Measurements from ENCODE around the gene MAOB. TPM values are rescaled to one million over a fixed set of nuclear protein-coding genes. Genes with fewer than 3 reads are reported as not detected.

The MAOB gene
- total and polyA plus RNA-seq, 2 donors (not counting 3 experiments of a cell fraction or from before 2014, with no cell fraction given) = not detected

DNA sequence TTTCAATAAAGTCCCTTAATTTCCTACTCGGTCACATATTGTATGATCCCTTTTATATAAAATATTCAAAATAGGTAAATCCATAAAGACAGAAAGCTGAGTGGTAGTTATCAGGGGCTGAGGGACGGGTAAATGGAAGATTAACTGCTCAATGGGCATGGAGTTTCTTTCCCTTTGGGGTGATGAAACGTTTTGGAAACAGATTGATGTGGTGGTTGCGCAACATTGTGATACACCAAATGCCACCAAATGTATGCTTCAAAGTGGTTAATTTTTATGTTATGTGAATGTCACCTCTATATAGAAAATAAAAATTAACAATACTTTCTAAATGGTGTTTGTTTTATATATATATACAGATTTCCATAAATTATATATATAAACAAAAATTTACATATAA, 15.0 kb upstream of the MAOB start:
- FAIRE-seq (no peak), DNase-seq (ENCODE audit: low read depth, low spot score) (no peak)
- no peaks in the 10 kb centered on the region for H3K9me3 ChIP-seq (replicated peaks; ENCODE audit: control insufficient read depth, insufficient read depth, low read length)
- no peak overlapping the region for H2AFZ ChIP-seq (ENCODE audit: low read depth, low read length)
- H4K20me1 ChIP-seq (replicated peaks; ENCODE audit: control insufficient read depth, extremely low read depth, insufficient read depth, low read length) = no peaks in the 10 kb centered on the region
- dilution Hi-C loops (cut with MboI; ENCODE audit: extremely low pct_ligation_motif_present, low sequenced_read_pairs) = no loop called here
- H3K27ac ChIP-seq (ENCODE audit: insufficient read depth, low read depth, low read length) = no peak overlapping the region
- no TSS peak for BruUV-seq (replicated peaks)
- ChIA-PET CTCF (no interaction called here), POLR2A (no interaction called here)
- no peak for TF ChIP-seq POLR2A (IDR thresholded peaks at IDR 0.05; ENCODE audit: low read depth, low read length)
- TF ChIP-seq, protein P1, sequence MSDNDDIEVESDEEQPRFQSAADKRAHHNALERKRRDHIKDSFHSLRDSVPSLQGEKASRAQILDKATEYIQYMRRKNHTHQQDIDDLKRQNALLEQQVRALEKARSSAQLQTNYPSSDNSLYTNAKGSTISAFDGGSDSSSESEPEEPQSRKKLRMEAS (IDR thresholded peaks at IDR 0.05; ENCODE audit: insufficient read depth, insufficient read length) = no peak
- no peak for TF ChIP-seq EZH2 (IDR thresholded peaks at IDR 0.05; ENCODE audit: borderline replicate concordance, low read depth, low read length, severe bottlenecking)
- TF ChIP-seq FOS (IDR thresholded peaks at IDR 0.05; ENCODE audit: borderline replicate concordance, insufficient read depth, low read length) = no peak
- TF ChIP-seq MYC (IDR thresholded peaks at IDR 0.05; ENCODE audit: low read depth, low read length) = no peak
- TF ChIP-seq POLR2AphosphoS5 (IDR thresholded peaks at IDR 0.05; ENCODE audit: insufficient read depth, low read depth, low read length) = no peak
- no peak for TF ChIP-seq GATA2 (IDR thresholded peaks at IDR 0.05; ENCODE audit: insufficient read depth, insufficient read length, low read depth, low read length)
- TF ChIP-seq JUN (IDR thresholded peaks at IDR 0.05; ENCODE audit: borderline replicate concordance, insufficient read depth, insufficient read length, low read depth) = no peak
- no peak for TF ChIP-seq CTCF (IDR thresholded peaks at IDR 0.05; ENCODE audit: extremely low read depth in 1 of 2, insufficient read depth in 1 of 2, low read depth in 1 of 2, low read length in 2 of 2)
- no peak overlapping the region for H3K4me2 ChIP-seq (ENCODE audit: insufficient read depth, low read length)
- no peaks in the 10 kb centered on the region for H3K9me1 ChIP-seq (replicated peaks; ENCODE audit: control insufficient read depth, extremely low read depth, insufficient read depth, low read length)
- no peaks in the 10 kb centered on the region for H3K79me2 ChIP-seq (ENCODE audit: control insufficient read depth, insufficient read depth, low read length)
- H3K4me1 ChIP-seq (ENCODE audit: control insufficient read depth, extremely low read depth, insufficient read depth, low read length) = no peaks in the 10 kb centered on the region
- no peak overlapping the region for H3K4me3 ChIP-seq (replicated peaks in 1 of 3; ENCODE audit: insufficient read depth in 1 of 3, low read depth in 1 of 3, low read length in 3 of 3)
- H3K36me3 ChIP-seq (ENCODE audit: control insufficient read depth in 2 of 2, extremely low read depth in 1 of 2, insufficient read depth in 2 of 2, low read length in 2 of 2) = no peaks in the 10 kb centered on the region
- no peaks in the 10 kb centered on the region for H3K27me3 ChIP-seq (ENCODE audit: control insufficient read depth in 2 of 2, insufficient read depth in 2 of 2, low read length in 2 of 2)
- no peak overlapping the region for H3K9ac ChIP-seq (replicated peaks; ENCODE audit: extremely low read depth, insufficient read depth, low read length)
- intact Hi-C loops (cut with micrococcal nuclease) = no loop called here

Measured in endothelial cell of umbilical vein (primary cell).